A172 (cell line): Measurements from ENCODE around the gene LRRC74B. TPM values are rescaled to one million over a fixed set of nuclear protein-coding genes. Genes with fewer than 3 reads are reported as not detected.
"Not testable (repeated sequence)": the region's sequence is repeated elsewhere in the genome, so short reads cannot be mapped to it uniquely, and the experiment has no call there.

ENCODE experiments used
- DNase-seq: peaks from one replicate; pipeline ENCODE4 v3.0.0-alpha.2; 2015; ENCODE audit warnings: low spot score
- total RNA-seq: library from RNA; depleted of rRNA; stranded (reverse); fragments of >200 nt; shearing (Covaris generic); gene quantifications from 2 replicates; pipeline ENCODE4 v1.2.3, GENCODE V29; 2014; rRNA removed

The LRRC74B gene, protein sequence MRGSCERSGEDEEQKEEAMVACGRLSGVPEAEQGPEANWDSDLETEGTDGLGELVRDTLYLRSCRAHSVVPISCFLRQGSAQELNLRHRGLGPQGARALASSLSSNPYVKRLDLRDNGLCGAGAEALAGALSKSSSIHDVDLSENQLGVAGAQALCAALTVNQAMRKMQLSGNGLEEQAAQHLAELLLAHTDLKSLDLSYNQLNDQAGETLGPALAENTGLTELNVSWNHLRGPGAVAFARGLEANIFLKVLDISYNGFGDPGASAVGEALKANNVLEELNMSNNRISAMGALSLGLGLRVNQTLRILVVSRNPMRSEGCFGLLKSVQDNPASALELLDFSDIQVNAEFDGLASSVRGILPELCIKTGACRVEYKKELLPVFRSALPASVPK
- 0.77 TPM in 1 of 2 replicates, not detected in the other for total RNA-seq

DNA sequence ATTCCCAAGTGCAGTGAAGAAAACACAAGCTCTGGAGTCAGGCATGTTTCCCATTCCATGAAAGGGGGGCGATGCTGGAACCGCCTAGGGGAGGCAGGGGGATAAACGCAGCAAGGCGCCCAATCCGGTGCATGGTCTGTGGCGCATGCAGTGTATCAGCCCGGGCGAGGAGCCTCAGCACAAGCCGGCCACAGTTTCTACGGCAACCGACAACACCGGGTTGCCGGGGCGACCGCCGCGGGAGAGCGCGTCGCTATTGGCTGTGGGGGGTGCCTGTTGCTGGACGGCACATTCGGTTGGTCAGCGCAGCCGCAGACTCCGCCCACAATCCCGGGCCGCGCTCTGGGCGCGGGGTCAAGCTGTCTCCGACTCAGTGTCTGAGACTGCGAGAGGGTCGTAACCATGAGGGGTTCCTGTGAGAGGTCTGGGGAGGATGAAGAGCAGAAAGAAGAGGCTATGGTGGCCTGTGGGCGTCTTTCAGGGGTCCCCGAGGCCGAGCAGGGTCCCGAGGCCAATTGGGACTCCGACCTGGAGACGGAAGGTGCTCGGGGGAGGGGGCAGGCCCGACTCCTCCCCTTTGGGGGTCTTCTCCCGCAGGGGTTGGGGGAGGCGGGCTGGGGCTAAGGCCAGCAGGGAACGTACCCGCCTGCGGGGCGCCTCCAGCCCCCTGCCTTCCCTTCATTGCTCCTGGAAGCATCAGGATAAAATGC lies at the start of gene LRRC74B:
Gene LRRC74B, plus strand, starts transcription at position 362 of the 710 bp plus-strand sequence. Its CDS starts 41 bp downstream, at position 403.
- DNase-seq, result peak; percentile 67

- DNase-seq, result no peak
Observed at GRCh38 chr22:20996031-20996410, 49.7 kb upstream of the LRRC74B start.

GRCh38 chr22:20996598-20997535 lies 48.9 kb upstream of the LRRC74B start:
- no peak for DNase-seq

DNA sequence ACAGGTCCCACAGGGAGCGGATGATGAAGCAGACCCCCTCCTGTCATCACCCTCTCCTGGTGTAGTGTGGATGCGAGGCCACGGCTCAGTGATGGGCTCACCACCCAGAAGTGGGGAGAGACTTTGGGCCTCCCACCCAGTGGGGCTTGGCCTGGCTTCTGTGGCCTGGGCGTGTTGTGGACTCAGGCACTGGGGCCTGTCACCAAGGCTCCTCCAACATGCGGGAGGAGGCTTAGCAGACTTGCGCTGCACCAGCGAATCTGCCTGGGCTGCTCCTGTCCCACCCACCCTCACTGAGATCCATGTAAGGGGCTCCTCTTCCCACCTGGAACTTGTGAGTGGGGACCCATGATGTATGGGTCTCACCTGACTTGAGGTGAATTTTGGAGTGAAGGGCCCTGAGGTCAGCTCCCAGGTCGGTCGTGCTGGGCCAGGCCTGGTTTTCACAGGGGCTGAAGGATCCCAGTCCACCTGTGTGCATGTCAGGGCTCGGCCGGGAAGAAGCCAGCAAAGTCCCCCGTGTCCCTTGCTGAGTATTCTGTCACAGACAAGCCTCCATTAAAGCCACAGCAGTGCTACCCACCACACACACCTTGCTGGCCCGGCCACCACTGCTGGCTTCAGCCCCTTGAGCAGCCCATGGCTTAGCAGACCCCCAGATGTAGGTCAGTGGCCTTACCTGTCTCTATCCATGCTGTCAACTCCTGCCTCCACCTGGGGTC lies 48.0 kb upstream of the LRRC74B start:
- no peak for DNase-seq

- DNase-seq, result no peak
Observed at GRCh38 chr22:20998411-20999336, 47.1 kb upstream of the LRRC74B start.

DNA sequence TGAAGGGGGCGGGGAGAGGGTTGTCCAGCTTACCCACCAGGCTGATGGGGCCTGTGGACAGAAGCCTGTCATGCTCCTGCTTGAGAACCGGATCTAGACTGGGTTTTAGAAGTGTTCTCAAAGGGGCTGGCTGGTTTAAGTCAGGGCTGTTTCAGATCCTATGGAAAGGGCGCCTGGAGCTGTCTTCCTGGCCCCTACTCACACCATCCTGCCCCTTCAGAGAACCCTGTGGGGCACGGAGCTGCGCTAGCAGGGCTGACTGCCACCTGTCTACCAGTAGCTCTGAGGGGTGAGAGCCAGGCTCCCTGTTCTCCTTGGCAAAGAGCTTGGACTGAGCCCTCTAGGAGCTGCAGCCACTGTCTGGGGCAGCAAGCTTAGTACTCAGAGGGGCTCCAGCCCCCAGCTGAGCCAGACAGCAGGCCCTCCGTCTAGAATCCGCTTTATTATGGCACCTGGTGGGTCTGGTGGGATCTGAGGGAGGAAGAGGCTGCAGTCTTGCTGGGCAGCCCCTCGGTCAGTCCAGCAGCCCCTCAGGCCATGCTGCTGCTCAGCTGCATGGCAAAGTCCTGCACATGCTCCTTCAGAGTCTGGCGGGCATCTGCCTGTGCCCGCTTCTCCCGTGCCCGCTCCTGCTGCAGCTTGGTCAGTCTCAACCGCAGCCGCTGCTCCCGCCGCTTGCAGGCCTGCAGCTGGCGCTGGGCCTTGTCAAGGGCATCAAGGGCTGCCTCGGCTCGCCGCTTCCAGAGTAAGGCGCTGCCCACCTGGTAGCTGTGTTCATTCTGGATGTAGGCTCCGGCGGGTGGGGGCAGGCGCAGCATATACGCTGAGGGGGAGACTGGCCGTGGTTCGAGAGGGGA lies 46.2 kb upstream of the LRRC74B start:
- DNase-seq, result no peak

GRCh38 chr22:21000207-21000986 lies 45.3 kb upstream of the LRRC74B start:
- DNase-seq, result no peak

GRCh38 chr22:21000987-21001600 lies 44.7 kb upstream of the LRRC74B start:
- no peak for DNase-seq

GRCh38 chr22:21001601-21002325 lies 44.0 kb upstream of the LRRC74B start, which contains the start of gene THAP7:
THAP7 (minus strand) TSS chr22:21002118; CDS start chr22:21001911, 207 bp downstream.
- DNase-seq, result peak; percentile 84

DNA sequence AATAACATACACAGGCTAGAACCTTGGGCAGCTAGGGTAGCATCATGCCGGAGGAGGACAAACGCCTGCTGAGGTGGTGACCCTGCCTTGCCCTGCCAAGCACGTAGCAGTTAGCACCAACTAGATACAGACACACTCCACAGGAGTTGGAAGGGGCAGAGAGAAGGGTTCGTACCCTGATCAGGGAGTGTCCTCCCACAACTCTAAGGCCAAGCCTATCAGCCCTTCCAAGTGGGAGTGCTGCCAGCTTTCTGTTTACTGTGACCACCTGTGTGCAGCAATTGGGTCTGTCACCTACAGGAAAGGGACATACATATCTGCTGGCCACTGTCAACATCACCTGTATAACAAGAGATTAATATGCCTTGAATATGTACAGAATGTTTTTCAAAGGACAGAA lies 42.0 kb upstream of the LRRC74B start:
- no peak for DNase-seq

DNA sequence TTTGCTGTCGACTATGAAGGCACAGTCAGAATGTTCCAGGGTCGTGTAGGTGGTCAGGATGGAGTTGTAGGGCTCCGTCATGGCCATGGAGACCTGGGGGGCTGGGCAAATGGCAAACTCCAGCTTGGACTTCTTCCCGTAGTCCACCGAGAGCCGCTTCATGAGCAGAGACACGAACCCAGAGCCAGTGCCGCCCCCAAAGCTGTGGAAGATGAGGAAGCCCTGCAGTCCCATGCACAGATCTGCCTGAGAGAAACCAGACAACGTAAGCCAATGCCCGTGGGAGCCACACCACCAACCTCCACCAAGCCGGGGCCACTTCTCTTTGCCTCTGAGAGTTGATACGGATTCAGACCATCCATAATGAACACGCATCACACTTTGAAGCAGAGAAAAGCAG lies 36.5 kb upstream of the LRRC74B start:
- DNase-seq, result not testable (repeated sequence)

DNA sequence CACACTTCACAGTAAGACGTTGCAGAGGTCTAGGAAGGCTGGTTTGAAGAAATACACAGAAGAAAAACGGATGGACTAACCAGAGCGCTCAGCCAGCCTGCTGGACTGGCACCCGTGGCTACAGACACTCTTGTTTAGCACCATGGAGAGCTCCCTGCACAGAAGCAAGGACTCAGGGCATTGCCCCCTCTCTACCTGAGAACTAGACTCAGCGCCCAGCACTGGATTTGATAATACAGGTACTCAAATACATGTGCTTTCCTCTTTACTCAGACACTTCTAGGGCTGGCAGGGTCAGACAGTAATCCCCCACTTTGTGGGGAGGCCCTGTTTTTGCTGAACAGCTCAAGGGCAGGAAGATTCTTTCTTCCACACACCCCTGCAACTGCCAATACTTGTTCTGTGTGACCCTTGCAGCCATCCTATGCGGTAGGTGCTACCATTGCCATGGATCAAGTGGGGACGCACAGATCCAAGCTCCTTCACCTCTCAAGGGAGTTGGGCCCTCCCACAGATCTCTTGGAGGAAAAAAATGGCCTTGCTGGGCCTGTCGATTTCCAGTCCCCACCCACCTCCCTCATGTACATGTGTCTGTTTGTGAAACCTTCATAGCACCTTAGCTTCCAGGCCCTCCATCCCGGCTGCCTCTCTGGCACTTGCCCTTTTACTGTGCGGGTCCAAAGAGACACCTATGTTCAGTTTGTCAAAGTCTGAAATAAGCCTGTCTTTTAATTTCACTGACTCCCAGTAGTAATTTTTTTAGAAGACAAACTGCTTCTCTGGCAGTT lies 35.9 kb upstream of the LRRC74B start:
- DNase-seq, result no peak

- DNase-seq, result no peak
Observed at GRCh38 chr22:21010426-21011113, 35.2 kb upstream of the LRRC74B start.

- no peak for DNase-seq
Observed at GRCh38 chr22:21012446-21013407, 33.0 kb upstream of the LRRC74B start.
